Forelimb muscle (tissue), 1 donor: ENCODE measurements around the gene PKP4. TPM values are rescaled to one million over a fixed set of nuclear protein-coding genes. Genes with fewer than 3 reads are reported as not detected.

ENCODE experiments used
- DNase-seq: peaks from one replicate; pipeline ENCODE4 v3.0.0-alpha.2; 2013; ENCODE audit warnings: low read depth
- polyA plus RNA-seq: library from polyadenylated mRNA; unstranded; fragments of 120-200 nt; gene quantifications from one replicate; pipeline ENCODE4 v1.2.1, GENCODE V29; 2013; ENCODE audit not compliant: insufficient read length

PKP4 gene
- polyA plus RNA-seq, 1 donor = 27.0 TPM

GRCh38 chr2:158650646-158651357, 194.1 kb downstream of the PKP4 start:
- no peak for DNase-seq

GRCh38 chr2:158651358-158652057, 194.8 kb downstream of the PKP4 start:
- no peak for DNase-seq

- DNase-seq = no peak
Observed at GRCh38 chr2:158655628-158656027, 198.9 kb downstream of the PKP4 start.

GRCh38 chr2:158656492-158657229, 199.9 kb downstream of the PKP4 start:
- no peak for DNase-seq

GRCh38 chr2:158658396-158658795, 201.6 kb downstream of the PKP4 start:
- DNase-seq = no peak

- no peak for DNase-seq
Observed at GRCh38 chr2:158659483-158659882, 202.7 kb downstream of the PKP4 start.

GRCh38 chr2:158661231-158661630, 204.5 kb downstream of the PKP4 start:
- no peak for DNase-seq

- DNase-seq = no peak
Observed at GRCh38 chr2:158662421-158662820, 205.7 kb downstream of the PKP4 start.

- DNase-seq = no peak
Observed at GRCh38 chr2:158663796-158664195, 207.0 kb downstream of the PKP4 start.

GRCh38 chr2:158664987-158665386, 208.2 kb downstream of the PKP4 start:
- DNase-seq = no peak

- DNase-seq = no peak
Observed at GRCh38 chr2:158665536-158666302, 209.0 kb downstream of the PKP4 start.

GRCh38 chr2:158666969-158667368, 210.2 kb downstream of the PKP4 start:
- DNase-seq = no peak

- DNase-seq = no peak
Observed at GRCh38 chr2:158667586-158667985, 210.8 kb downstream of the PKP4 start.

GRCh38 chr2:158668001-158668765, 211.4 kb downstream of the PKP4 start:
- peak; percentile 82 for DNase-seq

- DNase-seq = no peak
Observed at GRCh38 chr2:158670292-158670691, 213.5 kb downstream of the PKP4 start.

- no peak for DNase-seq
Observed at GRCh38 chr2:158671360-158672245, 214.9 kb downstream of the PKP4 start.

- DNase-seq = no peak
Observed at GRCh38 chr2:158676295-158676694, 219.5 kb downstream of the PKP4 start.

GRCh38 chr2:158676696-158677095, 219.9 kb downstream of the PKP4 start:
- DNase-seq = no peak

- DNase-seq = no peak
Observed at GRCh38 chr2:158677542-158677941, 220.8 kb downstream of the PKP4 start.

GRCh38 chr2:158681816-158682215, 225.1 kb downstream of the PKP4 start:
- no peak for DNase-seq
